GM21381 (cell line): Measurements from ENCODE around the gene SLC8A3.

Experiments
- ATAC-seq: cut with Tn5 transposase; IDR thresholded peaks from one replicate; pipeline ENCODE4 v1.9.1; 2021; ENCODE audit warnings: mild to moderate bottlenecking, moderate library complexity; ENCODE audit not compliant: unreplicated experiment

Gene SLC8A3

DNA sequence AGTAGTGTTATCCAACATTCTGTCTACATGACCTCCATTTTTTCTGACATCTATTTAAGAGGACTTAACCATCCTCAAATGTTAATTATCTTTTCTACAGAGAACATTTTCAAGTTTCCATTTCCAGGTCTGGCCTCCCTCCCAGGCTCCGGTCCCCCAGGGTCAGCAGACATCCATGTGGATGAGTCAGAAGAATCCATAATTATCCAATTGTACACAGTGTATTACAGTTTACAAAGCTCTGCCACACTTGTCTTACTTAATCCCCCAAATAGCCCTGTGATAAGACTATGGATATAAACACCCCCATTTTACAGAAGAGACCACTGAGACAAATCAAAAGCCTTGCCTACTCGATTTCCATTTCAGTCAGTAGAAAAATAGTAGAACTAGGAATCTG is 65.0 kb downstream of the SLC8A3 start:
- no peak for ATAC-seq

DNA sequence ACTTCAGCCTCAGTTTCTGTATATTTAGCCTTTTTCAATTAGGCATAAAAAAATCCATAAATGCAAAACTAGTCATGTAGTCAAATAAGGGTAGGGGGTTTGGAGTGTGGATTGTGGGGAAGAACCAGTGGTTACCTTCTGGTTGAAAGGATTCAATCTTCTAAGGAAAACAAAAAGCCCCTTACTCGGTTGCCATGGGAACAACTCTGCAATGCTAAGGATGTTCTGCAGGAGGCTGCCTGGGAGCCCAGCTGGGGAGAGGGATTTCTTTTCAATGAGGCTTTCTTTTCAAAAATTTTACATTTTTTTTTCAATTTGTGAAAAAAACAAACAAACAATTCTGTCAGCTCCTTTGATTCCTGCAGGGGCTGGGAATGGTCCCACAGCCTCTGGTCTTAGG is 67.2 kb downstream of the SLC8A3 start:
- ATAC-seq: no peak

GRCh38 chr14:70118064-70118463 is 70.7 kb downstream of the SLC8A3 start:
- ATAC-seq: no peak

GRCh38 chr14:70116278-70116677 is 72.5 kb downstream of the SLC8A3 start:
- ATAC-seq: no peak

- no peak for ATAC-seq
Measured at GRCh38 chr14:70114621-70115156, 74.1 kb downstream of the SLC8A3 start.

- ATAC-seq: no peak
Measured at GRCh38 chr14:70113211-70113610, 75.5 kb downstream of the SLC8A3 start.

- no peak for ATAC-seq
Measured at GRCh38 chr14:70108419-70108818, 80.3 kb downstream of the SLC8A3 start.

GRCh38 chr14:70107309-70107708 is 81.4 kb downstream of the SLC8A3 start:
- no peak for ATAC-seq

DNA sequence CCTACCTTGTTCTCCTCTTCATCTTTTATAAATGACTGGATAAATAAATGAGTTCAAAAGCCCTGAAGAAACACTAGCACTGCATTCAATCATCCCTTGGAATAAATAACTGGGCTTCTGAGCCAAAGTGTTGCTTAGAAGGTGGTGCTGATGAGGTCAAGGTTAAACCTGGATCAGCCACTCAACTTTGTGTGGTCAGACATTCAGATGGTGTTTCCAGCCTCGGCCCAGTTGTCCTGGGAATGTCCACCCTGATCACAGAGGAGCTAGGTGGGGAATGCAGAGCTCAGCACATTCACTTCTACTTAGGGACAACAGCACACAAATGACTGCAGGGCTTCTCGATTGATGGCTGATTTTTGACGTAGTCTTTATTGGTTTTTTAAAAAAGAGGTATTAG is 88.7 kb downstream of the SLC8A3 start:
- no peak for ATAC-seq

DNA sequence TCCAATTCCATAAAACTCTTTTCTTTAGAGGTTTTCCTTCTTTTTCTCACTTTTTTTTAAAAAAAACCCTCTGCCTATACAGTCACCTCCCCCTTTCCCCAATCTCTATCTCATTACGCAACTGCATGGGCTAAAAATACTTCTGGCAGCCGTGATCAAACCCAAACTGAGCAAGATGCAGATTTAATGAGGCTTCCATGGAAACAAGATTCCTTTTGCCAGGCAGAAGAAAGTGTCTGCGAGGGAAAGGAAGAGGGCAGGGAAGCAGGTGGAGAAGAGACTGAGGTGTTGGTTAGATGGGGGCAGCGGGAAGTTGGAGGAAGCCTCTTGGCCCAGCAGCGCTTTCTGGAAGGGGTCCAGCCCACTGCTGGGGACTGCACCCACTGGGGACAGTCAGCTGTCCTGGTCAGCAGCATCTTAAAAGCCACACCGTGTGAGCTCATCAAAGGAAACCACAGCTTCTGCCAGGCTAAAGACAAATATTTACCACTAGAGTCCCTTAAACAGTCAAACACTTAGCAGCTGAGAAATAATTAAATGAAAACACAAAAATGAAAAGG is 90.4 kb downstream of the SLC8A3 start:
- ATAC-seq: no peak

GRCh38 chr14:70097576-70098249 is 91.0 kb downstream of the SLC8A3 start:
- ATAC-seq: no peak

- ATAC-seq: no peak
Measured at GRCh38 chr14:70096866-70097265, 91.9 kb downstream of the SLC8A3 start.

- ATAC-seq: no peak
Measured at GRCh38 chr14:70094631-70095030, 94.1 kb downstream of the SLC8A3 start.

DNA sequence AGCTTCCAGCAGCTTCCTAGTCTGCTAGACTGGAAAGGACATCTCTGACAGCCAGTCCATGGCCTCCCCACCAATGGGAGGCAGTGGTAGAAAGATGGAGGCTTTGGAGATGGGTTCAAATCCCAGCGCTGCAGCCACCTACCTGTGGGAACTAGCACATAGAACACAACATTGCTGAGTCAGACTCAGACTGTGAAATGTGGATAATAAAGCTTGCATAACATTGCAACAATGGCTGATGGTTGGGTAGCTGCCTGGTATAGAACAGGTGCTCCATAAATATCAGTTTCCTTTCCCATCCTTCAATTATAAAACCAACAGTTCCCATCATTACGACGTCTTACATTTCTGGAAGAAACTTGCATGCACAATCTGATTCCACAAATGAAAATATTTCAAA is 94.6 kb downstream of the SLC8A3 start:
- ATAC-seq: no peak

DNA sequence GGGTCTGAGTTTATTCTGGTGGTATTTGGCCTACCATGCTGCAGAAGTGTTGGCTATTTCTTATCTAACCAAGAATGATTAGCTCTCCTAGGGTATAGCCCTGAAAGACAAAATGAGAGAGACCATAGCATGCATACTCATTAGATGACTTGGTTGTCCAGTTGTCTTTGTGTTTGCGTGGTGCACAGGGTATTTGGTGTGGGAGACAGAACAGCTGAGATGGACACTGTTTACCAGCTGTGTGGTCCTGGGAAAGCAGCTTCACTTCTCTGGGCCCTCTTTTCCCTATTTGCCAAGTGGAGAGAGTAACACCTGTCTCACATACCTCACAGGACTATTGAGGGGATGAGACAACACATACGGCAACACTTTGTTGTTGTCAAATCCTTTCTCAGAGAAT is 95.6 kb downstream of the SLC8A3 start:
- no peak for ATAC-seq

DNA sequence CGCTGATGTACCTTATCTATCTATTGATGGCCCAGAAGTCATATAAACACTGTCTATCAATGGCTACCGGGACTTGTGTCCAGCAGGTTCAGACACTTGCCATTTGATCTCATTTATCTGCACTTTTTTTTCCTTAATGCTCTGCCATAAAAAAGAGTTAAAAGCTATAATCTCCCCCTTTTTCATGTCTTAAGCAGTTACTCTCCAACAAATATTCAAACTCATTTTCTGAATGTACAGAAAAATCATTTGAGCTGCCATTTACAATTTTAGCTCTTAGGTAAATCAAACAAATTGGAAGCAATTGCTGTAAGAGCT is 101.4 kb downstream of the SLC8A3 start:
- ATAC-seq: no peak

- ATAC-seq: no peak
Measured at GRCh38 chr14:70086685-70087379, 101.9 kb downstream of the SLC8A3 start.

DNA sequence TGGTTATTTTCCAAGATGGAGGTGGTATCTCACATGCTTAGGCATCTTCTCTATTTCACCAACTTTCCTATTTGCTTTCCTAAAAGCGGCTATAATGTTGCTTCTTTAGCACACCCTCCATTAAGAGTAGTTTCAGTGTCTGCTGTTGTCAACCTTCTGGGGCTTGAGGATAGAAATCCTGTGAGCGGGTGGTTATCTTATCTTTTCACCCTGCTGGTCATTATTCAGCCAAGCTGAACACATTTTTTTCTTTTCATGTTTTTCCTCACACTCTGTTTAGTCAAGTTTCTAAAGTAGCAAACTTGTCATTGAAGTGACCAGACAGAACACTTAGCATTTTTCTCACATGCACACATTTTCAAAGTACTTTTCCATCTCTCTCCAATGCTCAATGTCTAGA is 104.5 kb downstream of the SLC8A3 start:
- no peak for ATAC-seq

- no peak for ATAC-seq
Measured at GRCh38 chr14:70082394-70082793, 106.4 kb downstream of the SLC8A3 start.

- ATAC-seq: no peak
Measured at GRCh38 chr14:70080076-70080475, 108.7 kb downstream of the SLC8A3 start.

GRCh38 chr14:70078329-70078728 is 110.4 kb downstream of the SLC8A3 start:
- no peak for ATAC-seq

- no peak for ATAC-seq
Measured at GRCh38 chr14:70077720-70078119, 111.0 kb downstream of the SLC8A3 start.
